OCI-LY3 (cell line): Measurements from ENCODE around the gene SNTG2.

Source experiments
- H2AFZ ChIP-seq: fragments of 200-600, 300-600 bp; shearing (Covaris generic); 2 replicates; pipeline ENCODE4 v1.6.0; 2014; ENCODE audit warnings: antibody characterized with exemption, low read depth, low read length
- H3K27ac ChIP-seq: fragments of 200-600, 300-600 bp; sonication (generic); 2 replicates; pipeline ENCODE4 v1.5.1; 2014; ENCODE audit warnings: mild to moderate bottlenecking, low read length, moderate library complexity, mixed read lengths
- H3K27me3 ChIP-seq: fragments of 200-600, 300-600 bp; sonication (generic); 2 replicates; pipeline ENCODE4 v1.6.1; 2014; ENCODE audit warnings: low read depth, low read length, mixed read lengths
- H3K36me3 ChIP-seq: fragments of 200-600, 300-600 bp; sonication (generic); replicated peaks from 2 replicates; pipeline ENCODE3; 2014; ENCODE audit warnings: low read depth, low read length, mixed read lengths
- H3K4me1 ChIP-seq: fragments of 300-600, 200-600 bp; sonication (generic); 2 replicates; pipeline ENCODE4 v1.6.1; 2014; ENCODE audit warnings: low read length, mixed read lengths
- H3K4me2 ChIP-seq: fragments of 200-600, 300-600 bp; sonication (generic); 2 replicates; pipeline ENCODE4 v1.6.1; 2014; ENCODE audit warnings: low read length, mixed read lengths
- H3K4me3 ChIP-seq: fragments of 300-600, 200-600 bp; sonication (generic); 2 replicates; pipeline ENCODE4 v1.5.1; 2014; ENCODE audit warnings: antibody characterized with exemption, mild to moderate bottlenecking, low read length, moderate library complexity
- H3K79me2 ChIP-seq: fragments of 300-600, 200-600 bp; shearing (Covaris generic); 2 replicates; pipeline ENCODE4 v1.6.1; 2014; ENCODE audit warnings: mild to moderate bottlenecking, low read length, mixed read lengths
- H3K9ac ChIP-seq: fragments of 300-600, 200-600 bp; shearing (Covaris generic); 2 replicates; pipeline ENCODE4 v1.6.0; 2014; ENCODE audit warnings: mild to moderate bottlenecking, low read length, moderate library complexity
- H3K9me3 ChIP-seq: fragments of 200-600, 300-600 bp; shearing (Covaris generic); 2 replicates; pipeline ENCODE4 v1.6.1; 2014; ENCODE audit warnings: low read length, mixed read lengths; ENCODE audit not compliant: insufficient read depth
- H4K20me1 ChIP-seq: fragments of 200-600, 300-600 bp; sonication (generic); 2 replicates; pipeline ENCODE4 v1.6.1; 2016; ENCODE audit warnings: low read length, mixed read lengths; ENCODE audit not compliant: insufficient read depth
- EZH2phosphoT487 ChIP-seq: fragments of 200-600 bp; shearing (Covaris generic); IDR thresholded peaks from 2 replicates; pipeline ENCODE4 v1.6.1; 2018; ENCODE audit warnings: antibody characterized with exemption, mixed run types, low read depth
- TF ChIP-seq, protein P1 (sequence below): fragments of 200-600, 300-600 bp; sonication (generic); IDR thresholded peaks from 2 replicates; pipeline ENCODE4 v1.5.1; 2014; ENCODE audit warnings: antibody characterized with exemption, low read length, low read depth

SNTG2 gene

DNA sequence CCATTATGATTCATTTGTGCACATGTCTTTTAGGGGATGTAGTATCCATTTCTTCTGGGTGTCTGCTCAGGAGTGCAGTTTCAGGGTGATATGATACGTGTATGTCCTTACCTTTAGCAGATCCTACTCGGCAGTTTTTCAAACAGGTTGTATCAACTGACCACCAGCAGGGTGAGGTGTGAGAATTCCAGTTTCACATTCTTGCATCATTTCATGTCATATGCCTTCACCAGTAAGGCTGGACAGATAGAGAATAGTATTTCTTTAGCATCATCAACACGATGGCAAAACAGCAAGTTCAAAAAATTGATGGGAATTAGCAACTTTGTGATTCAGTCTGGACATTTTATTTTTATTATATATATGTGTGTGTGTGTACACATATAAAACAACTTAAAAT lies 232.7 kb downstream of the SNTG2 start:
- Histone ChIP-seq H3K4me2 (no peak overlapping the region), H3K79me2 (no peaks in the 10 kb centered on the region), H3K36me3 (no peaks in the 10 kb centered on the region), H3K9ac (no peak overlapping the region), H3K27ac (no peak overlapping the region), H4K20me1 (no peaks in the 10 kb centered on the region), H2AFZ (no peak overlapping the region), H3K4me3 (no peak overlapping the region), H3K9me3 (no peaks in the 10 kb centered on the region), H3K27me3 (no peaks in the 10 kb centered on the region), H3K4me1 (no peaks in the 10 kb centered on the region)
- TF ChIP-seq, protein P1, sequence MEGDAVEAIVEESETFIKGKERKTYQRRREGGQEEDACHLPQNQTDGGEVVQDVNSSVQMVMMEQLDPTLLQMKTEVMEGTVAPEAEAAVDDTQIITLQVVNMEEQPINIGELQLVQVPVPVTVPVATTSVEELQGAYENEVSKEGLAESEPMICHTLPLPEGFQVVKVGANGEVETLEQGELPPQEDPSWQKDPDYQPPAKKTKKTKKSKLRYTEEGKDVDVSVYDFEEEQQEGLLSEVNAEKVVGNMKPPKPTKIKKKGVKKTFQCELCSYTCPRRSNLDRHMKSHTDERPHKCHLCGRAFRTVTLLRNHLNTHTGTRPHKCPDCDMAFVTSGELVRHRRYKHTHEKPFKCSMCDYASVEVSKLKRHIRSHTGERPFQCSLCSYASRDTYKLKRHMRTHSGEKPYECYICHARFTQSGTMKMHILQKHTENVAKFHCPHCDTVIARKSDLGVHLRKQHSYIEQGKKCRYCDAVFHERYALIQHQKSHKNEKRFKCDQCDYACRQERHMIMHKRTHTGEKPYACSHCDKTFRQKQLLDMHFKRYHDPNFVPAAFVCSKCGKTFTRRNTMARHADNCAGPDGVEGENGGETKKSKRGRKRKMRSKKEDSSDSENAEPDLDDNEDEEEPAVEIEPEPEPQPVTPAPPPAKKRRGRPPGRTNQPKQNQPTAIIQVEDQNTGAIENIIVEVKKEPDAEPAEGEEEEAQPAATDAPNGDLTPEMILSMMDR = no peak
- no peak for TF ChIP-seq EZH2phosphoT487

- H3K9ac ChIP-seq = no peak overlapping the region
- H3K4me1 ChIP-seq = no peaks in the 10 kb centered on the region
These were observed 235.8 kb downstream of the SNTG2 start for GRCh38 chr2:1186421-1186820.

GRCh38 chr2:1187189-1187588 lies 236.5 kb downstream of the SNTG2 start:
- Histone ChIP-seq H3K4me3 (no peak overlapping the region), H4K20me1 (no peaks in the 10 kb centered on the region), H3K79me2 (no peaks in the 10 kb centered on the region), H3K27me3 (no peaks in the 10 kb centered on the region), H3K4me2 (no peak overlapping the region), H3K9me3 (no peaks in the 10 kb centered on the region), H3K4me1 (no peaks in the 10 kb centered on the region), H3K36me3 (no peaks in the 10 kb centered on the region), H3K27ac (no peak overlapping the region), H3K9ac (no peak overlapping the region), H2AFZ (no peak overlapping the region)
- no peak for TF ChIP-seq EZH2phosphoT487
- TF ChIP-seq, protein P1 = no peak

More at GRCh38 chr2:1186421-1186820, 235.8 kb downstream of the SNTG2 start:
- no peak for TF ChIP-seq EZH2phosphoT487
- TF ChIP-seq, protein P1 = no peak
- no peaks in the 10 kb centered on the region for H3K9me3 ChIP-seq
- H3K4me2 ChIP-seq = no peak overlapping the region
- H2AFZ ChIP-seq = no peak overlapping the region
- no peaks in the 10 kb centered on the region for H3K36me3 ChIP-seq
- H3K4me3 ChIP-seq = no peak overlapping the region
- H4K20me1 ChIP-seq = no peaks in the 10 kb centered on the region
- H3K27me3 ChIP-seq = no peaks in the 10 kb centered on the region
- H3K27ac ChIP-seq = no peak overlapping the region
- no peaks in the 10 kb centered on the region for H3K79me2 ChIP-seq

GRCh38 chr2:1192121-1192520 lies 241.5 kb downstream of the SNTG2 start:
- H3K4me3 ChIP-seq = no peak overlapping the region
- no peak overlapping the region for H3K27ac ChIP-seq
- no peaks in the 10 kb centered on the region for H3K79me2 ChIP-seq
- no peak overlapping the region for H2AFZ ChIP-seq
- no peaks in the 10 kb centered on the region for H3K36me3 ChIP-seq
- no peaks in the 10 kb centered on the region for H3K27me3 ChIP-seq
- no peak for TF ChIP-seq EZH2phosphoT487
- TF ChIP-seq, protein P1 = no peak
- H3K9ac ChIP-seq = no peak overlapping the region
- H3K4me1 ChIP-seq = no peaks in the 10 kb centered on the region
- no peak overlapping the region for H3K4me2 ChIP-seq
- no peaks in the 10 kb centered on the region for H4K20me1 ChIP-seq
- no peaks in the 10 kb centered on the region for H3K9me3 ChIP-seq
